ENCODE measurements around the gene LRFN3.
"Not testable (repeated sequence)": the region's sequence is repeated elsewhere in the genome, so short reads cannot be mapped to it uniquely, and the experiment has no call there.

Gene LRFN3

DNA sequence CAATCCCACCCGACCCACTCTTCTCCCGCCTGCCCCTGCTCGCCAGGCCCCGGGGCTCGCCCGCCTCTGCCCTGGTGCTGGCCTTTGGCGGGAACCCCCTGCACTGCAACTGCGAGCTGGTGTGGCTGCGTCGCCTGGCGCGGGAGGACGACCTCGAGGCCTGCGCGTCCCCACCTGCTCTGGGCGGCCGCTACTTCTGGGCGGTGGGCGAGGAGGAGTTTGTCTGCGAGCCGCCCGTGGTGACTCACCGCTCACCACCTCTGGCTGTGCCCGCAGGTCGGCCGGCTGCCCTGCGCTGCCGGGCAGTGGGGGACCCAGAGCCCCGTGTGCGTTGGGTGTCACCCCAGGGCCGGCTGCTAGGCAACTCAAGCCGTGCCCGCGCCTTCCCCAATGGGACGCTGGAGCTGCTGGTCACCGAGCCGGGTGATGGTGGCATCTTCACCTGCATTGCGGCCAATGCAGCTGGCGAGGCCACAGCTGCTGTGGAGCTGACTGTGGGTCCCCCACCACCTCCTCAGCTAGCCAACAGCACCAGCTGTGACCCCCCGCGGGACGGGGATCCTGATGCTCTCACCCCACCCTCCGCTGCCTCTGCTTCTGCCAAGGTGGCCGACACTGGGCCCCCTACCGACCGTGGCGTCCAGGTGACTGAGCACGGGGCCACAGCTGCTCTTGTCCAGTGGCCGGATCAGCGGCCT is 4.1 kb downstream of the LRFN3 start:
- no peak for DNase-seq

DNA sequence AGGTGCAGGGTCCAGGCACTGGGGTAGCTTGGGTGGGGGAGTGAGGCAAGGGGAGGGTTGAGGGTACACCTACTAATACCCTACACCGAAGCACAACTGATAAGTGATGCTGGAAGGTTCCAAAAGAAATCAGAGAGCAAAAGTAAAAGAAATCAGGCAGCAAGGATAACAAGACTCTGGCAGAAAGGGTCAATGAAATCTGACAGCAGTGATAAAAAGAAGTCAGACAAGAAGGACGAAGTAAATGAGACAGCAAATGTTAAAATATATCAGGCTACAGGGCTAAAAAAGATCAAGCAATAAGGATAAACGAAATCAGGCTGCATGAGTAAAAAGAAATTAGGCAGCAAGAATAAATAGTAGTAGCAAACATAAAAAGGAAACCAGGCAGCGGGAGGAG is 4.7 kb downstream of the LRFN3 start:
- DNase-seq, result no peak

DNA sequence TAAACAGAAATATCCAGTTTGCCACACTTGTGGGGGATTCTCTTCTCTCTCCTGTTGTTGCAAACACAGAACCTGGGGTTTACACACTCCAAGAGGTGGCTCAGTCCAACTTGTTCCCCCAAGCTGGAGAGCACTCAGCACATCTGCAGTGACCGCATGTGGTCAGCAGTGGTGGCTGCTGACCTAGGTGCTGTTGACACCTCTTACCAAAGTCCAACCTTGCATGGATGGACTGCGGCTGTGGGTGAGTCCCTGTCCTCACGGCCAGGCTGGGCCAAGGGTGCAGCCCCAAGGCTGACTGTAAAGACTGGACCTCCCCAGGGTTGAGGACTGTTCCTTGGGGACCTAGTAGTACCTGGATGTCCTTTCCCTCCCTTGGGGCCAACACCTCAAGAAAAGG is 6.1 kb downstream of the LRFN3 start:
- DNase-seq, result no peak

DNA sequence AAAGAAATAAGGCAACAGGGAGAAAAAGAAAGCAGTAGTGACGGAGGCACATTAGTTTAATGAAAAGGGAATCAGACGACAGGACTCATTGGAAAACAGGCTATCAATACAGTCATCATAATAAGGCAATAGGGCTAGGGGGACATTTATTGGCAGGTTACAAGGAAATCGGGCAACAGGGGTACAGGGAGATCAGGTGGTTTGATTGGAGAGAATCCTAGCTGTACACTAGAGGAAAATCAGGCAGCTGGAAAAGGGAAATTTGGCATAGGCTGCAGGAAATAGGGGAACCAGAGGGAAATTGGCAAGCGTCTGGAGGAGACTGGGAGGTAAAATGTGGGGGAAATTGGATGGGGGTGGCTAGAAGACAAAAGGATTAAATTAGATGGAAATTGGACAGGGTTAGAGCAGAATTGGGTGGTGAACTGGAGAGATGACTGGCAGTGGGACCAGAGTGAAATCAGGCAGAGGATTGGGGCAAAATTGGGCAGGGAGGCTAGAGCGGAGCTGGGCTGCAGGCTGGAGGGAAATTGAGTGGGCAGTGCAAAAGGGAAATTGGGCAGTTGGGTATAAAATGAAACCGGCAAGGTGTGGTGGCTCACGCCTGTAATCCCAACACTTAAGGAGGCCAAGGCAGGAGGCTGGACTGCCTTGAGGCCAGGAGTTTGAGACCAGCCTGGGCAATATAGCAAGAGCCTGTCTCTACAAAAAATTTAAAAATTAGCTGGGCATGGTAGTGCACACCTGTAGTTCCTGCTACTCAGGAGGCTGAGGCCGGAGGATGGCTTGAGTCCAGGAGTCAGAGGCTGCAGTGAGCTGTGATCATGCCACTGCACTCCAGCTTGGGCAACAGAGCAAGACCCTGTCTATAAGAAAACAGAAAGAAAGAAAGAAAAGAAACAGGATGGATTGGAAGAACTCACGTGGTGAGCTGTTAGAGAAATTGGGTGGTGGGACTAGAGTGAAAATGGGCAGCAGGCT is 7.4 kb downstream of the LRFN3 start:
- DNase-seq, result no peak

DNA sequence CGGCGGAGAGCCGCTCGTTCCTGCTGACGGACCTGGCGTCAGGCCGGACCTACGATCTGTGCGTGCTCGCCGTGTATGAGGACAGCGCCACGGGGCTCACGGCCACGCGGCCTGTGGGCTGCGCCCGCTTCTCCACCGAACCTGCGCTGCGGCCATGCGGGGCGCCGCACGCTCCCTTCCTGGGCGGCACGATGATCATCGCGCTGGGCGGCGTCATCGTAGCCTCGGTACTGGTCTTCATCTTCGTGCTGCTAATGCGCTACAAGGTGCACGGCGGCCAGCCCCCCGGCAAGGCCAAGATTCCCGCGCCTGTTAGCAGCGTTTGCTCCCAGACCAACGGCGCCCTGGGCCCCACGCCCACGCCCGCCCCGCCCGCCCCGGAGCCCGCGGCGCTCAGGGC is 8.4 kb downstream of the LRFN3 start:
- no peak for DNase-seq

DNA sequence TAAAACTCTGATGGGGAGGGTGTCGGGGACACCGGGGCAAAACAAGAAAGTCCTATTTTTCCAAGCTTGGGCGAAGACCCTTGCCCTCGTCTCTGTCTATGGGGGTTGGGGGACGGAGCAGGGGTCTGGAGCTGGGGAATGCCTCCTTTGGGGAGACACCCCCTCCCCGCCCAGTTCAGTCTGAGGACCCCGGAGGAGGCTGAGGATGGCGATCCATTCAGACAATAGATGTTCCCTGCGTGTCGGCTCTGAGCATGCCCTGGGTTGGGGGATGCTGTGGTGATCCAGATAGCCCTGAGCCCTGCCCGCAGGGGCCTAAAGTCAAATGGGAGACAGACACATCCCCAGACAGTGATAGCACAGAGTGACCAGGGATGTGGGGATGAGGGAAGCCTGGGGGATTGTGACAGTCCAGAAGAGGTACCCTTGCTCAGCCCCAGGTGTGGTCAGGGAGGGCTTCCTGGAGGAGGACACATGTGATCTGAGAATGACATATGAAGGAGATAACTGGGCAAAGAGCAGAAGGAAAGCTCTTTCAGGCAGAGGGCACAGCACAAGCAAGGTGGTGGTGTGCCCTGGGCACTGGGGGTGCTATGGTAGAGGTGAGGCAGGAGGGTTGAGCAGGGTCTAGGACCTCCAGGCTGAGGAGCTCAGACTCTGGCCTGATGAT is 9.1 kb downstream of the LRFN3 start:
- DNase-seq, result no peak

DNA sequence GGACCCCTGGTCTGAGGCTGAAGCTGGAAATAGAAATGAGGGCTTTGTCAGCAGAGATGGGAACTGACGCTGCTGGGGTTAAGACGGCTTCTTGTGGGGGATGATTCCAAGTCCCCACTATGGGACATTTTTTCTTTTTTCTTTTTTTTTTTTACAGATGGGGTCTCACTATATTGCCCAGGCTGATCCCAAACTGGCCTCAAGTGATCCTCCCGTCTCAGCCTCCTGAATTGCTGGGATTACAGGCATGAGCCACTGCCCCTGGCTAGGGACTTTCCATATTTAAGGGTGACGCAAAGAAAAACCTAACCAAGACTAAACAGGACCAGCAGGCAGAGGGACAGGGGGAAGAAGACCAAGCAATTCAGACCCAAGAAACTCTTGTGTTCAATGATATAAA is 10.0 kb downstream of the LRFN3 start:
- DNase-seq, result no peak

DNA sequence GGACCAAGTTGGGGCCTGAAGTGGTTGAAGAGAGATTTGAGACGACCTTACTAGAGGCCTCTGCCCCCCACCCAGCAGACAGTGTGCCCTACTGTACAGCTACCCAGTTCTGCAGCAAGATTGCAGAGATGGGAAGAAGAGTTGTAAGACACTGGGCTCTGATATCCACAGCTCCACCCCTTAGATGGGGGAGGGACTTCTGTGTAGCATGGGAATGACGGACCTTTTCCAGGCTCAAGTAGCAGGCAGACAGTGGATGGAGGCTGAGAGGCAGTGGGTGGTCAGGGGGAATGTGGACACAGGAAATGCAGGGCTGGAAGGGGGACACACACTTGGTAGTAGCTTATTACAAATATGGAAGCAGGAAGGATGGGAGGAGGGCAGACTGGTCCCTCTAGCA is 13.0 kb downstream of the LRFN3 start:
- DNase-seq, result no peak

DNA sequence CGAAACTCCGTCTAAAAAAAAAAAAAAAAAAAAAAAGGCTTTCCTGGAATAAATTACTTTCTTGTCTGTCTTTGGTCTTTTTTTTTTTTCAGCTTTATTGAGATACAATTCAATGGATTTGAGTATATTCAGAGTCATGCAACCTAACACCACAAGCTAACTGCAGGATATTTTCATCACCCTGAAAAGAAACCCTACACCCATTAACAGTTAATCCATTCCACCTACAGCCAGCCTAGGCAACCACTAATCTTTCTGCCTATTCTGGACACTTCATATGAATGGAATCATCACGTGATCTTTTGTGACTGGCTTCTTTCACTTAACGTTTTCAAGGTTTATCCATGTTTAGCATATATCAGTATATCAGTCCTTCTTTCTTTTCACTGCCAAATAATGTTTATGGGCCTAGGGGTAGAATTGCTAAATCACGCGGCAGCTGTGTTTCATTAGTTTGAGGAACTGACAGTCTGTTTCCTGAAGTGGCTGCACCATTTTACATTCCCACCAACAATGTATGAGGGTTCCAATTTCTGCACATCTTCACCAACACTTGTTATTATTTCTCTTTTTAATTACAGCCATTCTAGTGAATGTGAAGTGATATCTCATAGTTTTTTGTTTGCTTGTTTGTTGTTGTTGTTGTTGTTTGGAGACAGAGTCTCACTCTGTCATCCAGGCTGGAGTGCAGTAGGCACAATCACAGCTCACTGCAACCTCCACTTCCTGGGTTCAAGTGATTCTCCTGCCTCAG is 19.9 kb downstream of the LRFN3 start:
- DNase-seq, result no peak

DNA sequence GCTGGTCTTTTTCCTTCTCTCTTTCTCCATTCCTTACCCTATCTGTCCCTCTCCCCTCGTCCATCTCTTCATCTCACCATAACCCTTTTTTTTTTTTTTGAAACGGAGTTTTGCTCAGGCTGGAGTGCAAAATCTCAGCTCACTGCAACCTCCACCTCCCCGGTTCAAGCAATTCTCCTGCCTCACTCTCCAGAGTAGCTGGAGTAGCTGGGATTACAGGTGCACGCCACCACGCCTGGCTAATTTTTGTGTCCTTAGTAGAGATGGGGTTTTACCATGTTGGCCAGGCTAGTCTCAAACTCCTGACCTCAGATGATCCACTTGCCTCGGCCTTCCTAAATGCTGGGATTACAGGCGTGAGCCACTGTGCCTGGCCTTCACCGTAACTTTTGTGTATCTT is 21.2 kb downstream of the LRFN3 start:
- not testable (repeated sequence) for DNase-seq

DNA sequence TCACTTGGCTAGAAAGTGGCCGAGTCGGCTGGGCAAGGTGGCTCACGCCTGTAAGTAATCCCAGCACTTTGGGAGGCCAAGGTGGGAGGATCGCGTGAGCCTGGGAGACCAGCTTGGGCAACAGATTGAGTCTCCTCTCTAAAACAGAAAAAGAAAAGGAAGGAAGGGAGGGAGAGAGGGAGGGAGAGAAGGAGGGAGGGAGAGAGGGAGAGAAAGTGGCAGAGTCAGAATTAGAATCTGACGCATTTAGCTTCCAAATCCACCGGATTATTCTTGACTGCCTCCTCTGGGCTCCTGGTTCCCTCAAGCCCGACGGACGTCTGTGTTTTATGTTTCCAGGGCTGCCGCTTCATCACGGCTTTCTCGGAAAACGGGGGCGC is 22.5 kb downstream of the LRFN3 start:
- no peak for DNase-seq

DNA sequence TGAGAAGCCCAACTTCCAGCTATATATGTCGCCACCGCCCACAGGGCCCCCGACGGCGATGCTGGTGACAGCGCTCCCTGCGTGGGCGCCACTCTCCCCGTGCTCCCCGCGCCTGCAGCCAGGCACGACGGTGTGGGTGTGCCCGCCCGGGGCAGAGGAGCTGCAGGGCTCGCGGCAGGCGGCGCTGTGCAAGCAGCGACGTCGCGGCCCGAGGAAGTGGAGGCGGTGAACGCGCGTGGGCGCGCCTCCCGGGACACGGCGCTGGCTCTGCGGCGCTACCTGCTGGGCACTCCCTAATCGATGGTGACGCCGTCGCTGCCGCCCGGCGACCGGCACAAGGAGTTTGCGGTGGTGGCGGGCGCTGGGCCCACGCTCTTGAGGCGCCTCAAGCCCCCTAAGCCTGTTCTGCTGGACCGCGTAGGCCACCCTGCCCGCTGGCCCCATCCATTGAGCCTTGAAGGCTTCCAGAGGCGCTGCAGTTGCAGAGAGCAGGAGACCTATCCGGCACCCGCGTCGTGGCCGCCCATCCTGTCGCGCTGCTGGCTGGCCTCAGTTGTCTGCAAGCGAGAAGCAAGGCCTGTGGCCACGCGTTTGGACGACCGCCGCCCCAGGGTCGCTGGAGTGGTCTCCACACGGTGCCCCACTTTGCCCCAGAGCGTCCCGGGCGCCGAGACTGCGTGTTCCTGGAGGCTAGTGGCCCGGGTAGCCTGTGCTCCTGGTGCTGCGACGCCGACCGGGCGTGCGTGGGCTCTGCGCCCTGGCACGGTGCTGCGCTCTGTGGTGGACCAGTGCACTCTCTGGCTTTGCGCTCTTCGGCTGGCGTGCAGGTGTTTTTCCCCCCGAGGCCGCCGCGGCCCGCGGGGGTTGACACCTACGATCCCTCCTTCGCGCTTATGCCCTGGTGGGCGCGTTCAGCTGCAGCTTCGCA is 23.1 kb downstream of the LRFN3 start:
- no peak for DNase-seq

DNA sequence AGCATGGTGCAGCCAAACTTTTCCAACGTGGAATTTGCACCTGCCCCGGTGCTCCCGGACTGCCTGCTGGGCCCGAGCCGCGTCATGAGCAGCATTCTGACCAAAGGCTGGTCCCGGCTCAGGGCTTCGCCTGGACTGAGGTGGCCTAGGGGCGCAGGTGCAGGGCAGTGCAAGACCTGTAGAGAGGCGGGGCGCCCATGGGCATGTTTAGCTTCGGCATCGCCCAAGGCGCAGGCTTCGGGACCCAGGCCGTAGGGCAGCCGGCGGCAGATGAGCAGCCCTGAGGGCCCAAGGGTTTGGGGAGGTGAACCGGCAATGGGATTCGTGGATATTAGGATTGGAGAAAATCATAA is 23.8 kb downstream of the LRFN3 start:
- no peak for DNase-seq

DNA sequence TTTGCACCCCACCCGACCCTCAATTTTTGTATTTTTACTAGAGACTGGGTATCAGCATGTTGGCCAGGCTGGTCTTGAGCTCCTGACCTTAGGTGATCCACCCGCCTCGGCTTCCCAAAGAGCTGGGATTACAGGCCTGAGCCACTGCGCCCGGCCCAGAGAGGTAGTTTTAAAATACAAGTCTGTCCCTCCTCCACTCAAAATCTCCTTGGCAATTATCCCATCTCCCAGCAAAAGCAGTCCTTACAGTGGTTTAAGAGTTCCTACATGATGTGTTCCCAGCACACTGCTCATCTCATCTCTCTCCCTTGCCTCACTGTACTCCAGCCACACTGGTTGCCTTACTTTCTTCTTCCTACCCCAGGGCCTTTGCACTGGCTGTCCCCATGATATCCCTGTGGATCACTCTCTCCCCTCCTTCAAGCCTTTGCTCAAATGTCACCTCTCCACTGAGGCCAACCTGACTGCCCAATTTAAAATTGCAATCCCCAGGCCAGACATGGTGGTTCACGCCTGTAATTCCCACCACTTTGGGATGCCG is 24.3 kb downstream of the LRFN3 start:
- DNase-seq, result no peak

DNA sequence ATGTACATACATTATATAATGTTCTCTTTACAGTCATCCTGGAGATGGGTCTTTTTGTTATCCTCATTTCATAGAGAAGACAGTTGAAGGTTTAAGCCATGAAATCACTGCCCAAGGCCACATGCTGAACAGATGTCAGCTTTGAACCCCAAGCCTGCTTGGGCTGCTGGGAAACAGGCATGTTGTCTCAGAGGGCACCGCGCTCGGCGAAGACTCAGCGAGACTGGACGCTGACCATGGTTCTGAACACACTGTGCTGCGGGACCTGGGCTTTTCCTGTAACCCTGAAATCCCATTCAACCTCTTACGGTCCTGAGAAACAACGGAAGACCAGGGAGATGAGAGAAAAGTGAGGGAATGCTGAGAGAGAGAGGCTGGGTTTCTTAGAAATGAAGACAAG is 27.3 kb downstream of the LRFN3 start:
- no peak for DNase-seq

DNA sequence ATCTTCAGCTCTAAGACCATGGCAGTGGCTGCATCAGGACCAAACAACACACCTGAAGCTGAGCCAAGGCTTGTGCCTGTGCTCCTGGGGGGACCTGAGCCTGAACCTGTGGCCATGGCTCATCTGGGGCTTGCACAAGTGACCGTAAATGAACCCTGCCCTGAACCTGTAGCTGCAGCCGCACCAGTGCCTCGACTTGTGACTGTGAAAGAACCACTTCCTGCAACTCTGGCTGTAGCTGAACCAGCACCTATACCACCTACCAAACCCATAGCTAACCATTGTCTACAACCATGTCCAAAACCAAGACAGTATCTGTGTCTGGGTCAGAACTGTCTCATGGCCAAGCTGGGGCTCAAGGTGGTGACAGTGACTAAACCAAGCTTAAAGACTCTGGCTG is 30.6 kb downstream of the LRFN3 start:
- no peak for DNase-seq

DNA sequence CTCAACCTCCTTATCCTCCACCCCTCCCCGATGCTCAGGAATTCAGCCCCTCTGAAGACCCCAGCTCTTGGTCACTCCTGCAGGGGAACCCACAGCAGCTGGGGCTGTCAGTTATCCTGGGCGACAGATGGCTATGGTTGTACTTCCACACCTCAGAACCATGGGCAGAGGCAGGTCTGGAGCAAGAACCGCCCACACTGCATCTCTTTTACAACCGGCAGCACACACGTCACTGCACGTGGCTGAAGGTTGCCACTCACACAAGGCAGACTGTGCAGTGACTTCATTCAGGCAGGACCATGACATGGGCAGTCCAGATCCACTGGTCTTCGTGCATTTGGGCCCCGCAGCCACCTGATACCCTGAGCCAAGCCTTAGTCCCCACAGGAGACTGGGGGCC is 37.3 kb downstream of the LRFN3 start:
- DNase-seq, result no peak

DNA sequence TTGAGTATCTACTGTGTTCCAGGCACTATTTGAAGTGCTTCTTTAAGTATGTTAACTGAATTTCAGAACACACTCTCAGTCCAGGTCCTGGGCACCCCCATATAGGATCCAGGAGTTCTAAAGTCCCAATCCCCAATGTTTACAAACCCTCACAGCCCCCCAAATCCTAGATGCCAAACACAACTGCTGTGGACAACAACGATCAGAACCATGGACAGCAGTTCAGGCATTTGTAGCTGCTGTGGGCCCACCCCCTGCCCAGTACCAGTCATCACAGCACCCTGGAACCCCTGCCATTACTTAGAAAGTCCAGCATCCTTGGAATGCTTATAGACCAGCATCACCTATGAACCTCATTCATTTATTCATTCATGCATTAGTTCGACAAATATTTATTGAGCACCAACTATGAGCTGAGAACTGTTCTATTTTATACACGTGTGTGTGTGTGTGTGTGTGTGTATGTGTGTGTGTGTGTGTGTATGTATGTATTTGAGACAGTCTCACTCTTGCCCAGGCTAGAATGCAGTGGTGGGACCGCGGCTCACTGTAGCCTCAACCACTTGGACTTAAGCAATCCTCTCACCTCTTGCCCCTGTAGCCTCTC is 39.5 kb downstream of the LRFN3 start:
- DNase-seq, result no peak

DNA sequence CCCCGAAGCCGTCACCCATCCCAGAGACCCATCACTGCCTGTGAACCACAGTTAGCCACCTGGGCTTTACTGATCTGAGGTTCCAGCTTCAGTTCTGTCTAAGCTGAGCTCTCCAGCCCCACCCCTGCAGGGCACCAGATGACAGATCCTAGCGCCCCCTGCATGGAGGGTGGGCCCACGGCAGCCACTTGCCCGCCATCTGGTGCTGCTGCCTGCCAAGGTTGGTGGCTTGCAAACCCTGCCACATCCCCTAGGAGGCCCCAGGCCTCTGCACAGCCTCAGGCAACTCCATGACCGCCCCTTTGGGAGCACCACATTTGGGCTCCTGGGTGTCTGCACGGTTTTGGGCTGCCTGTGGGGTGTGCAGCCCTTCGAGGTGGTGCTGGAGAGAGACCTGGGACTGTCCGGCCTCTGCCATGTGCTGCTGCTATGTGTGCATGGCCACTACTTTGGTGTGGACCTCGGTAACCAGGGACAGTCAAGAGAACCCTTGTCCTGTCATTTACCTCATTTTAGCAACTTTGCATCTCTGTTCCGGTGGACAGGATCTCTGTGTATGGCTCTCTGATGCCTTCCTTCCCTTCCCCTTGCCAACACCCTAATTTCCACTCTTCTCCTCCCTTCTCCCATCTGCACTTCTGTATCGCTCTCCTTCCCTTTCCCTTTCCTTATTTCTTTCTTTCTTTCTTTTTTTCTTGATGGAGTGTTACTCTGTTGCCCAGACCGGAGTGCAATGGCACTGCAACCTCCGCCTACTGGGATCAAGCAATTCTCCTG is 41.5 kb downstream of the LRFN3 start:
- DNase-seq, result no peak

DNA sequence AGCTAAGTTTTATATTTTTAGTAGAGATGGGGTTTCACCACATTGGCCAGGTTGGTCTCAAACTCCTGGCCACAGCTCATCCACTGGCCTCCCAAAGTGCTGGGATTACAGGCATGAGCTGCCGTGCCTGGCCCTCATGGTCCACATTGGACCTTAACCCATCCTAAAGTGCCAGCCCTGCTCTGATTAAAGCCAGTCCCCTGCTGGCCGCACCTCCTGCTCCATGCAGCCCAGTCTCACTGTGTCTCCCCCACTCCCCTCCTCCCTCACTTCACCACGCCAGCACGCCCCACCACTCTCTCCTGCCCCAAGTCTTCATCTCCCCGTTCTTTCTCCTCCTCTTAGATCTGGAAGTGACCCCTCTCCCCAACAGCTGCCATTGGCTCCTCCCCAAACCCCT is 42.1 kb downstream of the LRFN3 start:
- no peak for DNase-seq
